IMR-90 (cell line): ENCODE results near the gene ITPR2. TPM values are rescaled to one million over a fixed set of nuclear protein-coding genes. Genes with fewer than 3 reads are reported as not detected.
A peak's percentile ranks its signal among the peaks of the same experiment; 100 is the strongest.

Source experiments
- ATAC-seq: fragments of 200-7000 bp; cut with Tn5 transposase; 2 replicates; pipeline ENCODE4 v1.9.1; 2020; ENCODE audit warnings: low read depth, mild to moderate bottlenecking, moderate library complexity
- BruUV-seq: library from RNA; stranded (reverse); fragments of 400-500 nt; replicated peaks from 2 replicates; lab custom pipeline; 2021; lab: Mats Ljungman, UMichigan
- CTCF ChIA-PET: fragments of 300-600 bp; formaldehyde crosslinking; extraction: SDS; loops from one replicate; lab custom pipeline; 2021; ENCODE audit warnings: antibody characterized with exemption; lab: Yijun Ruan, JAX
- POLR2A ChIA-PET: fragments of 300-600 bp; sonication (Branson Sonifier 250); formaldehyde crosslinking; loops from one replicate; lab custom pipeline; 2022; ENCODE audit warnings: antibody characterized with exemption; ENCODE audit not compliant: unreplicated experiment; lab: Charles Lee
- DNase-seq: peaks from one replicate; pipeline ENCODE4 v3.0.0; 2013
- H2AFZ ChIP-seq: replicated peaks from 2 replicates; pipeline ENCODE3; 2013; ENCODE audit warnings: low read length, mild to moderate bottlenecking; ENCODE audit not compliant: poor library complexity
- H2AK5ac ChIP-seq: 2 replicates; pipeline ENCODE4 v1.6.1; 2013; ENCODE audit warnings: low read depth, low read length, inconsistent platforms
- H2AK9ac ChIP-seq: replicated peaks from 2 replicates; pipeline ENCODE3; 2013; ENCODE audit warnings: mild to moderate bottlenecking, low read depth, low read length, moderate library complexity; ENCODE audit not compliant: poor library complexity
- H2BK120ac ChIP-seq: 2 replicates; pipeline ENCODE4 v1.6.1; 2013; ENCODE audit warnings: low read depth, low read length, inconsistent platforms
- H2BK15ac ChIP-seq: 3 replicates; pipeline ENCODE4 v1.6.1; 2013; ENCODE audit warnings: low read depth, low read length, inconsistent platforms
- H2BK20ac ChIP-seq: 2 replicates; pipeline ENCODE4 v1.6.1; 2013; ENCODE audit warnings: low read depth, mild to moderate bottlenecking, inconsistent platforms, low read length, moderate library complexity
- H2BK5ac ChIP-seq: 2 replicates; pipeline ENCODE4 v1.6.1; 2013; ENCODE audit warnings: mild to moderate bottlenecking, low read depth, low read length, inconsistent platforms; ENCODE audit not compliant: poor library complexity, severe bottlenecking
- H3K14ac ChIP-seq: replicated peaks from 2 replicates; pipeline ENCODE4 v1.6.1; 2013; ENCODE audit warnings: low read depth, low read length, inconsistent platforms
- H3K18ac ChIP-seq: 2 replicates; pipeline ENCODE4 v1.6.1; 2013; ENCODE audit warnings: low read depth, low read length, control low read depth
- H3K23ac ChIP-seq: 2 replicates; pipeline ENCODE4 v1.6.1; 2013; ENCODE audit warnings: low read depth, low read length, inconsistent platforms
- H3K27ac ChIP-seq: 2 replicates; pipeline ENCODE4 v1.5.1; 2013; ENCODE audit warnings: mild to moderate bottlenecking, control low read depth, low read length; ENCODE audit not compliant: insufficient read depth
- H3K27me3 ChIP-seq: 2 replicates; pipeline ENCODE4 v1.6.1; 2013; ENCODE audit warnings: low read length; ENCODE audit not compliant: control insufficient read depth, insufficient read depth
- H3K36me3 ChIP-seq: 2 replicates; pipeline ENCODE4 v1.6.1; 2013; ENCODE audit warnings: low read length, mixed read lengths; ENCODE audit not compliant: control insufficient read depth, insufficient read depth
- H3K4ac ChIP-seq: 2 replicates; pipeline ENCODE4 v1.6.1; 2013; ENCODE audit warnings: low read depth, low read length, inconsistent platforms
- H3K4me1 ChIP-seq: 2 replicates; pipeline ENCODE4 v1.6.1; 2013; ENCODE audit warnings: low read length, mixed read lengths; ENCODE audit not compliant: control insufficient read depth, insufficient read depth
- H3K4me2 ChIP-seq: 2 replicates; pipeline ENCODE4 v1.6.1; 2013; ENCODE audit warnings: low read depth, mild to moderate bottlenecking, control low read depth, low read length, moderate library complexity
- H3K4me3 ChIP-seq: 2 replicates; pipeline ENCODE4 v1.5.1; 2013; ENCODE audit warnings: low read depth, mild to moderate bottlenecking, control low read depth, low read length, moderate library complexity; ENCODE audit not compliant: insufficient read depth
- H3K56ac ChIP-seq: 2 replicates; pipeline ENCODE4 v1.6.1; 2013; ENCODE audit warnings: low read length, inconsistent platforms; ENCODE audit not compliant: insufficient read depth; ENCODE audit errors: extremely low read depth
- H3K79me1 ChIP-seq, 2 experiments: 2 replicates each; pipeline ENCODE4 v1.6.1; 2013; ENCODE audit warnings: low read length in 2 of 2, inconsistent platforms in 1 of 2, low read depth in 1 of 2
- H3K9ac ChIP-seq: 2 replicates; pipeline ENCODE4 v1.6.1; 2013; ENCODE audit warnings: low read depth, low read length, control low read depth
- H3K9me1 ChIP-seq: 2 replicates; pipeline ENCODE4 v1.6.1; 2013; ENCODE audit warnings: low read length, inconsistent platforms; ENCODE audit not compliant: insufficient read depth
- H3K9me3 ChIP-seq: 2 replicates; pipeline ENCODE4 v1.6.1; 2013; ENCODE audit warnings: low read length; ENCODE audit not compliant: control insufficient read depth, insufficient read depth
- H4K20me1 ChIP-seq: 2 replicates; pipeline ENCODE4 v1.6.1; 2013; ENCODE audit warnings: low read length, inconsistent platforms; ENCODE audit not compliant: insufficient read depth
- H4K5ac ChIP-seq: 2 replicates; pipeline ENCODE4 v1.6.1; 2013; ENCODE audit warnings: mild to moderate bottlenecking, low read depth, low read length, control low read depth
- H4K8ac ChIP-seq, 2 experiments: 2 replicates each; pipeline ENCODE4 v1.6.1; 2013; ENCODE audit warnings: low read depth in 2 of 2, low read length in 2 of 2, control low read depth in 1 of 2, inconsistent platforms in 1 of 2
- H4K91ac ChIP-seq: 2 replicates; pipeline ENCODE4 v1.6.1; 2013; ENCODE audit warnings: low read depth, low read length, inconsistent platforms; ENCODE audit not compliant: insufficient read depth
- BHLHE40 ChIP-seq: fragments of 150-350 bp; IDR thresholded peaks from 2 replicates; pipeline ENCODE4 v1.6.1; 2016; ENCODE audit warnings: mild to moderate bottlenecking, low read depth, low read length
- CEBPB ChIP-seq: IDR thresholded peaks from 2 replicates; pipeline ENCODE4 v1.6.1; 2012; ENCODE audit warnings: low read depth, low read length, improper control_type of control experiment
- CHD1 ChIP-seq: IDR thresholded peaks from 2 replicates; pipeline ENCODE4 v1.6.1; 2012; ENCODE audit warnings: low read depth, low read length, improper control_type of control experiment
- CTCF ChIP-seq: conservative IDR thresholded peaks from 2 replicates; pipeline ENCODE4 v1.5.1; 2012; ENCODE audit warnings: mild to moderate bottlenecking, low read depth, low read length, improper control_type of control experiment
- ELK1 ChIP-seq: fragments of 150-350 bp; IDR thresholded peaks from 2 replicates; pipeline ENCODE4 v1.6.1; 2016; ENCODE audit warnings: low read depth, mild to moderate bottlenecking, low read length, moderate library complexity, borderline replicate concordance
- FOS ChIP-seq: fragments of 150-350 bp; IDR thresholded peaks from 2 replicates; pipeline ENCODE4 v1.6.1; 2016; ENCODE audit warnings: low read depth, low read length
- MAFK ChIP-seq: IDR thresholded peaks from 2 replicates; pipeline ENCODE4 v1.6.1; 2012; ENCODE audit warnings: low read depth, low read length, improper control_type of control experiment
- MAZ ChIP-seq: IDR thresholded peaks from 2 replicates; pipeline ENCODE4 v1.6.1; 2012; ENCODE audit warnings: low read depth, mild to moderate bottlenecking, low read length, improper control_type of control experiment, moderate library complexity, borderline replicate concordance
- MXI1 ChIP-seq: IDR thresholded peaks from 2 replicates; pipeline ENCODE4 v1.6.1; 2012; ENCODE audit warnings: low read depth, mild to moderate bottlenecking, low read length, moderate library complexity, borderline replicate concordance
- NFE2L2 ChIP-seq: fragments of 150-350 bp; IDR thresholded peaks from 2 replicates; pipeline ENCODE4 v1.6.1; 2016; ENCODE audit warnings: low read depth, mild to moderate bottlenecking, low read length
- POLR2A ChIP-seq: IDR thresholded peaks from 2 replicates; pipeline ENCODE4 v1.6.1; 2012; ENCODE audit warnings: mild to moderate bottlenecking, low read depth, low read length
- RAD21 ChIP-seq: IDR thresholded peaks from 2 replicates; pipeline ENCODE4 v1.6.1; 2012; ENCODE audit warnings: low read length, improper control_type of control experiment
- RCOR1 ChIP-seq: IDR thresholded peaks from 2 replicates; pipeline ENCODE4 v1.6.1; 2012; ENCODE audit warnings: mild to moderate bottlenecking, low read length, improper control_type of control experiment; ENCODE audit not compliant: insufficient replicate concordance
- RFX5 ChIP-seq: IDR thresholded peaks from 2 replicates; pipeline ENCODE4 v1.8.0; 2012; ENCODE audit warnings: low read depth, mild to moderate bottlenecking, low read length, moderate library complexity
- SMC3 ChIP-seq: fragments of 150-350 bp; IDR thresholded peaks from 2 replicates; pipeline ENCODE4 v1.6.1; 2016; ENCODE audit warnings: low read depth, mild to moderate bottlenecking, antibody characterized with exemption, low read length, moderate library complexity
- USF2 ChIP-seq: fragments of 150-350 bp; IDR thresholded peaks from 2 replicates; pipeline ENCODE4 v1.6.1; 2017; ENCODE audit warnings: mild to moderate bottlenecking, antibody characterized with exemption, low read length, low read depth
- WGBS, 2 experiments: methylation state at CpG; one replicate each; pipeline versions ENCODE4 v1.1.5 to v1.1.7; 2013; ENCODE audit warnings: missing lambda C conversion rate in 2 of 2; ENCODE audit not compliant: insufficient read length in 1 of 2; ENCODE audit errors: extremely low coverage in 2 of 2; 5-methylcytosine and 5-hydroxymethylcytosine counted together
- dilution Hi-C: fragments of 300-500 bp; cut with HindIII; formaldehyde crosslinking; loops from one replicate; pipeline ENCODE4 v1.14.3; 2018; ENCODE audit warnings: low sequenced_read_pairs; ENCODE audit not compliant: unreplicated experiment
- in situ Hi-C: fragments of 300-500 bp; cut with MboI; formaldehyde crosslinking; loops from 3 replicates; pipeline ENCODE4 v1.14.3; 2019; ENCODE audit warnings: low sequenced_read_pairs, inconsistent platforms, mixed read lengths
- intact Hi-C: fragments of 100-400 bp; cut with micrococcal nuclease; formaldehyde crosslinking; loops from 2 replicates; pipeline ENCODE4 v1.10.0; 2022
- polyA plus RNA-seq, 3 experiments: library from polyadenylated mRNA; depleted of rRNA; stranded (reverse); fragments of >200 nt; gene quantifications; 2 replicates each; pipeline ENCODE4 v1.2.3, GENCODE V29; 2012; ENCODE audit warnings: low replicate concordance in 1 of 3
- total RNA-seq: library from RNA; depleted of rRNA; stranded (reverse); fragments of >200 nt; gene quantifications from 2 replicates; pipeline ENCODE4 v1.2.3, GENCODE V29; 2012

Gene ITPR2
- total and polyA plus RNA-seq, 2 of the 4 experiments (the other 2 are of a cell fraction) = 1.2 to 9.0 TPM

DNA sequence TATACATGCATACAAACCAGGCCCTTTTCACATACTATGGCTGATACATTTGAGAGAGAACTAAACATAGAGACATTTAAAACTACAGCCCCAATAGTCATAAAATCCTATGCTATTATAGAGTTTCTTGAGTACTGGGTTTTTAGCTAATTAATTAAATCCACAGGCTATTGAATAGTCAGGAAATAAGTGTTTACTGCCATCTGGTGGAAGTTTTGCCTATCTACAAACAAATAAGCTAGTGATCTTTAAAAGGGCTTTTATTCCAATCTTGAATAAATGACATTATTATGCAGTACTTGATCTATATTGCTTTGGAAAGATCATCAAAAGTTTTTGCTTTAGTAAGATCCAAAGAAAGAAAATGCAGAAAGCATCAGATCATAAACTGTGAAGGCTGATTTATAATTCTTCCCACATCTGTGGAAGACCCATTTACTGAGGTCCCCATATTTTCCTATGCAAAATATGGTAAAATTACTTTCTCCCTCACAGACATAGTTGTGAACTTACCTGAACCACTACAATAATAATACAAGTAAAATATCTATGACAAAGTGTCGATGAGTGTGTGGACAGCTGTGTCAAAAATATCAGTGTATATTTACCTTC, 131.3 kb downstream of the ITPR2 start:
- no peak overlapping the region for H2AK9ac ChIP-seq
- ChIA-PET POLR2A (no interaction called here), CTCF (interaction anchor here (1.0 to 1.1 kb wide), 7 partner anchors 9 to 580 kb away, joined by 3 to 10 read pairs (median 3); no protein-coding TSS in a partner anchor)
- H2BK20ac ChIP-seq = no peak overlapping the region
- peak; percentile 54 for ATAC-seq
- H4K20me1 ChIP-seq = no peaks in the 10 kb centered on the region
- no peaks in the 10 kb centered on the region for H3K27me3 ChIP-seq
- WGBS, 2 experiments = no CpG with 5 or more reads among the region's 1 CpG
- H4K91ac ChIP-seq = no peak overlapping the region
- no peak overlapping the region for H2BK15ac ChIP-seq
- H3K4ac ChIP-seq = no peak overlapping the region
- no TSS peak for BruUV-seq
- H3K18ac ChIP-seq = no peak overlapping the region
- no peak overlapping the region for H3K23ac ChIP-seq
- H3K14ac ChIP-seq = no peak overlapping the region
- H3K56ac ChIP-seq = no peak overlapping the region
- H3K4me2 ChIP-seq = no peak overlapping the region
- no peak overlapping the region for H2AK5ac ChIP-seq
- peaks cover 7% of the 10 kb centered on the region for H3K4me1 ChIP-seq
- in situ Hi-C loops = no loop called here
- no peak overlapping the region for H2BK5ac ChIP-seq
- no peak overlapping the region for H2BK120ac ChIP-seq
- no peaks in the 10 kb centered on the region for H3K9me3 ChIP-seq
- H2AFZ ChIP-seq = no peak overlapping the region
- no peak overlapping the region for H3K9ac ChIP-seq
- H4K5ac ChIP-seq = no peak overlapping the region
- dilution Hi-C loops = no loop called here
- H4K8ac ChIP-seq = no peak overlapping the region
- no peak overlapping the region for H3K4me3 ChIP-seq
- H3K36me3 ChIP-seq = no peaks in the 10 kb centered on the region
- peak; percentile 70 for DNase-seq
- no peaks in the 10 kb centered on the region; the same call in none of the 2 replicates for H3K9me1 ChIP-seq
- no peak overlapping the region for H3K27ac ChIP-seq
- no peak for TF ChIP-seq MAZ
- TF ChIP-seq ELK1 = no peak
- TF ChIP-seq CTCF = peak; percentile 74
- TF ChIP-seq NFE2L2 = no peak
- TF ChIP-seq CEBPB = no peak
- no peak for TF ChIP-seq MXI1
- no peak for TF ChIP-seq USF2
- no peak for TF ChIP-seq RFX5
- no peak for TF ChIP-seq CHD1
- TF ChIP-seq POLR2A = no peak
- no peak for TF ChIP-seq RCOR1
- TF ChIP-seq RAD21 = peak; percentile 73
- TF ChIP-seq SMC3 = peak; percentile 73
- TF ChIP-seq MAFK = no peak
- TF ChIP-seq FOS = no peak
- no peak for TF ChIP-seq BHLHE40
- intact Hi-C loops = loop anchor here (1.0 to 5.0 kb wide), 5 partner anchors 44 to 604 kb away; no protein-coding TSS in a partner anchor
- no peaks in the 10 kb centered on the region; a peak in 1 of 4 replicates for H3K79me1 ChIP-seq
